Esophagus muscularis mucosa (tissue), 3 donors: ENCODE data around the gene KCNJ5.

Source experiments
- CTCF ChIP-seq, 3 experiments: fragments of 200-600 bp in 2 of 3; fragments of 450-650 bp in 1 of 3; sonication (generic) in 2 of 3; IDR thresholded peaks; one replicate each; pipeline ENCODE4 v1.5.1; 2017 to 2019; ENCODE audit warnings: antibody characterized with exemption in 3 of 3, mild to moderate bottlenecking in 2 of 3, moderate library complexity in 1 of 3
- POLR2A ChIP-seq: fragments of 450-650 bp; IDR thresholded peaks from one replicate; pipeline ENCODE4 v1.6.1; 2017; ENCODE audit warnings: antibody characterized with exemption, moderate library complexity, mild to moderate bottlenecking, low read depth
- POLR2AphosphoS5 ChIP-seq, 2 donors: sonication (generic); formaldehyde crosslinking; IDR thresholded peaks; one replicate each; pipeline ENCODE4 v1.6.1; 2017; ENCODE audit warnings: antibody characterized with exemption in 2 of 2

- TF ChIP-seq CTCF (IDR thresholded peaks at IDR 0.05) (no peak), POLR2A (no peak), POLR2AphosphoS5 (IDR thresholded peaks at IDR 0.05) (no peak)
Measured at GRCh38 chr11:128917144-128917724, 26.1 kb downstream of the KCNJ5 start.
